GM18867 (cell line): ENCODE results near the gene PCNT.
"Not testable (repeated sequence)": the region's sequence is repeated elsewhere in the genome, so short reads cannot be mapped to it uniquely, and the experiment has no call there.

ENCODE experiments used
- ATAC-seq: cut with Tn5 transposase; IDR thresholded peaks from one replicate; pipeline ENCODE4 v1.9.1; 2021; ENCODE audit warnings: mild to moderate bottlenecking, moderate library complexity; ENCODE audit not compliant: unreplicated experiment

Gene PCNT

GRCh38 chr21:46401186-46401910, 77.4 kb downstream of the PCNT start:
- ATAC-seq, result no peak

- ATAC-seq, result no peak
These were observed 78.5 kb downstream of the PCNT start for GRCh38 chr21:46402421-46402820.

GRCh38 chr21:46403234-46403811, 79.4 kb downstream of the PCNT start:
- ATAC-seq, result not testable (repeated sequence)

GRCh38 chr21:46404306-46404705, 80.3 kb downstream of the PCNT start:
- ATAC-seq, result no peak

- ATAC-seq, result no peak
These were observed 82.0 kb downstream of the PCNT start for GRCh38 chr21:46406001-46406400.

- ATAC-seq, result no peak
These were observed 85.9 kb downstream of the PCNT start for GRCh38 chr21:46409641-46410406.

GRCh38 chr21:46410516-46410915, 86.6 kb downstream of the PCNT start:
- no peak for ATAC-seq

GRCh38 chr21:46411236-46411635, 87.3 kb downstream of the PCNT start:
- ATAC-seq, result no peak

- ATAC-seq, result no peak
These were observed 87.7 kb downstream of the PCNT start for GRCh38 chr21:46411691-46412090.

GRCh38 chr21:46412521-46413364, 88.8 kb downstream of the PCNT start:
- no peak for ATAC-seq

- ATAC-seq, result no peak
These were observed 89.4 kb downstream of the PCNT start for GRCh38 chr21:46413365-46413696.

- no peak for ATAC-seq
These were observed 91.0 kb downstream of the PCNT start for GRCh38 chr21:46414965-46415275.

GRCh38 chr21:46416551-46416950, 92.6 kb downstream of the PCNT start:
- no peak for ATAC-seq

- ATAC-seq, result no peak
These were observed 94.5 kb downstream of the PCNT start for GRCh38 chr21:46418265-46418946.

- ATAC-seq, result no peak
These were observed 96.6 kb downstream of the PCNT start for GRCh38 chr21:46420241-46421190.

GRCh38 chr21:46421191-46421750, 97.3 kb downstream of the PCNT start:
- no peak for ATAC-seq

GRCh38 chr21:46421756-46422555, 98.0 kb downstream of the PCNT start:
- no peak for ATAC-seq

- ATAC-seq, result no peak
These were observed 98.8 kb downstream of the PCNT start for GRCh38 chr21:46422636-46423241.
